Measurements from ENCODE around the gene MAP3K21.

MAP3K21 gene

GRCh38 chr1:233349137-233349536 is 21.6 kb downstream of the MAP3K21 start:
- H3K27ac ChIP-seq: no peak overlapping the region
- TF ChIP-seq CTCF (conservative IDR thresholded peaks at IDR 0.05): no peak

GRCh38 chr1:233354983-233355382 is 27.5 kb downstream of the MAP3K21 start:
- no peak for TF ChIP-seq CTCF (conservative IDR thresholded peaks at IDR 0.05)
- H3K27ac ChIP-seq: no peak overlapping the region

- no peak for TF ChIP-seq CTCF (conservative IDR thresholded peaks at IDR 0.05)
- H3K27ac ChIP-seq: no peak overlapping the region
These were observed 28.5 kb downstream of the MAP3K21 start for GRCh38 chr1:233355841-233356704.

GRCh38 chr1:233356705-233356987 is 29.1 kb downstream of the MAP3K21 start:
- TF ChIP-seq CTCF (conservative IDR thresholded peaks at IDR 0.05): no peak
- no peak overlapping the region for H3K27ac ChIP-seq

GRCh38 chr1:233357595-233358397 is 30.3 kb downstream of the MAP3K21 start:
- TF ChIP-seq CTCF (conservative IDR thresholded peaks at IDR 0.05): no peak
- H3K27ac ChIP-seq: peak overlapping the region; percentile 75

- TF ChIP-seq CTCF (conservative IDR thresholded peaks at IDR 0.05): no peak
- H3K27ac ChIP-seq: peak overlapping the region; percentile 75
These were observed 31.9 kb downstream of the MAP3K21 start for GRCh38 chr1:233359431-233359830.

- H3K27ac ChIP-seq: peak overlapping the region; percentile 75
- TF ChIP-seq CTCF (conservative IDR thresholded peaks at IDR 0.05): no peak
These were observed 32.4 kb downstream of the MAP3K21 start for GRCh38 chr1:233359905-233360304.

All from VCaP (cell line).